LNCAP (cell line): ENCODE data around the gene RAB11B.

Experiments
- TF ChIP-seq, protein P1 (sequence below): fragments of 450-650 bp; IDR thresholded peaks from 2 replicates; pipeline ENCODE4 v1.5.1; 2017; ENCODE audit warnings: mild to moderate bottlenecking

RAB11B gene

DNA sequence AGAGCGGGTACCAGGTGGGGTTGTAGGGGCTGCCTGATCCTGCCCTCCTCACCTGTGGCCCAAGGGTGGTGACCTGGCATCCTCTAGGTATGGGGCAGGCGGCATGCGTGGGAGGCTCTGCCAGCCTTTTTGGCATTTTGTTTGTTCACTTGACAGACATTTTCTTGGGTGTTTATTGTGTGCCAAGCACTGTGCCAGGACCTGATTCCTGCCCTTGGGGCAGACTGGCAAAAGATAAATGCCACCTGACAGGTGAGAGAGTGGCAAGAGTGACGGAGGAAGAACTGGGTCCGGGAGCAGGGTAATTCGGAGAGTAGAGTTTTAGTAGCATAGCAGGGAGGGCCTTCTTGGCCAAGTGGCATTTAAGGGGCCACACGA is 6.0 kb downstream of the RAB11B start:
- TF ChIP-seq, protein P1, sequence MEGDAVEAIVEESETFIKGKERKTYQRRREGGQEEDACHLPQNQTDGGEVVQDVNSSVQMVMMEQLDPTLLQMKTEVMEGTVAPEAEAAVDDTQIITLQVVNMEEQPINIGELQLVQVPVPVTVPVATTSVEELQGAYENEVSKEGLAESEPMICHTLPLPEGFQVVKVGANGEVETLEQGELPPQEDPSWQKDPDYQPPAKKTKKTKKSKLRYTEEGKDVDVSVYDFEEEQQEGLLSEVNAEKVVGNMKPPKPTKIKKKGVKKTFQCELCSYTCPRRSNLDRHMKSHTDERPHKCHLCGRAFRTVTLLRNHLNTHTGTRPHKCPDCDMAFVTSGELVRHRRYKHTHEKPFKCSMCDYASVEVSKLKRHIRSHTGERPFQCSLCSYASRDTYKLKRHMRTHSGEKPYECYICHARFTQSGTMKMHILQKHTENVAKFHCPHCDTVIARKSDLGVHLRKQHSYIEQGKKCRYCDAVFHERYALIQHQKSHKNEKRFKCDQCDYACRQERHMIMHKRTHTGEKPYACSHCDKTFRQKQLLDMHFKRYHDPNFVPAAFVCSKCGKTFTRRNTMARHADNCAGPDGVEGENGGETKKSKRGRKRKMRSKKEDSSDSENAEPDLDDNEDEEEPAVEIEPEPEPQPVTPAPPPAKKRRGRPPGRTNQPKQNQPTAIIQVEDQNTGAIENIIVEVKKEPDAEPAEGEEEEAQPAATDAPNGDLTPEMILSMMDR = no peak

DNA sequence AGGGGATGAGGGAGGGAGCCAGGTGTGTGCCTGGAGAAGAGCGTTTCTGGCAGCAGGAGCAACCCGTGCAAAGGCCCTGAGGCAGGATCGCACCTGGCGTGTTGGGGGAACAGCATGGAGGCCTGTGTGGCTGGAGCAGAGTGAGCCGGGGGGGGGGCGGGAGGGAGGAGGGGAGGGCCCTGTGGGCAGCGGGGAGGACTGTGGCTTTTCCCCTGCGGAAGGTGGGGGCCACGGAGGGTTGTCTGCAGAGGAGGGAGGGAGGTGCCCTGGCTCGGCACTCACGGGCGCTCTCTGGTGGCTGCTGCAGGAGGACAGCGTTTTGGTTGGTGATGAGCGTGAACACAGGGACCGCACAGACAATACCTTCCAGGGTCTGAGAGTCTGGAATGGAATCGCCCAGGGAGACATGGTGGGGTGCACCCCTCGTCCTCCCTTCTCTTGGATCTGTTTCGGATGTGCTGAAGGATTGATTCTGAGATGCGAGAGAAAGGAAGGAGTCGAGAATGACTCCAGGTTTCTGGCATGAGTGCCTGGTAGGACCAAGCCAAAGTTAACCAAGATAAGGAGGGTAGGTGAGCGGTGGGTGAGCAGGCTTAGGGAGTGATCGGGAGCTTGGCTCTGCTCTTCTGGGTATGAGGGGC is 6.5 kb downstream of the RAB11B start:
- TF ChIP-seq, protein P1 = no peak; the same call in 1 of the 2 replicates

DNA sequence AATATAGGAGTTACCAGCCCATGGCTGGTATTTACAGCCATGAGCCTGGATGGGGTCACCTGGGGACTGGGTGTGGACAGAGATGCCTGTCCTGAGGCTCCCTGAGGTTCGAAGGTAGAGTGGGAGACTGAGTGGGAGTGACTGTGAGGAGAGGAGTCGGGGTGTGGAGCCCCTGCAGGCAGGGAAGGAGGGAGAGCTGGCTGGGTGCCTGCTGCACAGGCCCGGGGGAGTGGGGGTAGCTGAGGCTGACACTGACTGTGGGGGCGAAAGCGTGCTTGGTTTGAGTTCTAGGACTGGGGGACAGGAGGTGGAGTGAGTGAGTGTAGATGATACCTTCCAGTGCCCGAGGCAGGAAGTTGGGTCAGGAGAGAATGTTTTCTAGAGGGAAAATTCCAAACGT is 7.1 kb downstream of the RAB11B start:
- TF ChIP-seq, protein P1 = no peak

DNA sequence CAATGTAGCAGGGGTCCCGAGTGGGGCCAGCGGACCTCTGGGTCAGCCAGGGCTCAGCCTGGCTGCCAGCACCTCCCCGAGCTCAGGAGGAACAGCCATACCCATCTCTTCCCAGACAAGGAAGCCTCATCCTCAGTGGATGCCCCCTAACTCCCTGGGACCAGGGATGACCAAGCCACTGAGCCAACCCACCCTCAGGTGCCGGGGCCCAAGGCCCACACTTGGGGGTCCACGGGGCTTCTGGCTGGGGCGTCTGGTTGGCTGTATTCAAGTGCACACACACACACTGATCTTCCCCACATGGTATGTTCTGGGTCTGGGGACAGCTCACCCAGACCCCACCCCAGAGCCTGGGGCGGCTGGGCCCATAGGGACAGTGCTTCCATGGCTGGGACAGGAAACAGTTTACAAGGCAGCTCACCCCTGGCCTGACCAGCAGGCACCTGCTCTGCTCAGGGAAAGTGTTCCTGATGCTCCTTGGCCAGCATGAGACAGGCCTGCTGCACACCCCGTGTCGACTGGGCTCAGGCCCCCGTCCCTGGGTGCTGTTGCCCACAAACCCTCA is 7.7 kb downstream of the RAB11B start:
- TF ChIP-seq, protein P1 = no peak

DNA sequence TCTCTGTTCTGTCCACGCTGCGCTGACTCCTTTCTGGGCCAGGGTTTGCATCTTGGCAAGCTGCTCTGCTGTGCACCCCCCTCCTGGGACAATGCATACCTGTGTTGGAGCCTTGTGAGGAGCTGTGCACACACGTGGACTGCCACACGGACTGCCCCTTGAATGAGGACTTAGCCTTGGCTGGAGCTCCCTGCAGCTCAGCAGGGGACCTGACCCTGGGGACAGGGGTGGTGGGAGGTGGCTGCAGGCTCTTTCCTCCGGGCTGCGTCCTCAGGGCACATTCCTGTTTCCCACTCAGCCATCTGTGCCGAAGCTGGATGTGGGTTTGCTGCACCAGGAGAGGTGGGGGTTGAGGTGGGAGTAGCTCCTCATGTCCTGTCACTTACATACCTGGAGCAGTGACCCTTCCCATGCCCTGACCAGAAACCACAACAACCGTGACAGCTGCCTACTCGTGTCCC is 8.2 kb downstream of the RAB11B start:
- TF ChIP-seq, protein P1 = no peak

DNA sequence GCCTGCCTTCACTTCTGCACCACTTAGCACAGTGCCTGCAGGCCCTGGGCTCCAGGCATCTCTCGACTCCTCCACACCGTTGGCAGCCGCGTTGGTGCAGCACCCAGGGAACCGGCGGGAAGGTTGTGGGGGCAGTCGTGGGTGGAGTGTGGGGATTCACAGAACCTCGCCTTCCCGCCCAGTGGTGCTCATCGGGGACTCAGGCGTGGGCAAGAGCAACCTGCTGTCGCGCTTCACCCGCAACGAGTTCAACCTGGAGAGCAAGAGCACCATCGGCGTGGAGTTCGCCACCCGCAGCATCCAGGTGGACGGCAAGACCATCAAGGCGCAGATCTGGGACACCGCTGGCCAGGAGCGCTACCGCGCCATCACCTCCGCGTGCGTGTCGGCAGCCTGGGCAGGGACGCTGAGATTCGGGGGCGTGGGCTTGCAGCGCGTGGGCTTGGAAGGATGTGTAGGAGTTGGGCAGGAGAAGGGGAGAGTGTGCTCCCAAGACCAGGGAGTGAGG is 9.6 kb downstream of the RAB11B start:
- TF ChIP-seq, protein P1 = no peak

DNA sequence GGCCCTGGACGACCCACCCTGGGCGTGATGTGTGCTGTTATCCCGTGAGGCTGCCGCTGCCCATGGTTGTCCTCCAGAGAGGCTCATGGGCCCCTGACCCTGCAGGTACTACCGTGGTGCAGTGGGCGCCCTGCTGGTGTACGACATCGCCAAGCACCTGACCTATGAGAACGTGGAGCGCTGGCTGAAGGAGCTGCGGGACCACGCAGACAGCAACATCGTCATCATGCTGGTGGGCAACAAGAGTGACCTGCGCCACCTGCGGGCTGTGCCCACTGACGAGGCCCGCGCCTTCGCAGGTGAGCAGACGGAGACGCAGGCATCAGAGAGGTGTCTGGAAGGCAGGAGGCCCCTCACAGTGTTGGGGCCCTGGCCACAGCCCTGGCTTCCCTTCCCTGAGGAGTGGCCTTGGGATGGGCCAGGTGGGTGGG is 11.8 kb downstream of the RAB11B start:
- TF ChIP-seq, protein P1 = no peak
